GM12872 (cell line): ENCODE results near the gene ZNF565.

Experiments
- TF ChIP-seq, protein P1 (sequence below): IDR thresholded peaks from 3 replicates; pipeline ENCODE4 v1.5.1; 2011; ENCODE audit warnings: low read depth, mild to moderate bottlenecking, low read length, moderate library complexity; ENCODE audit not compliant: insufficient read depth

Gene ZNF565

DNA sequence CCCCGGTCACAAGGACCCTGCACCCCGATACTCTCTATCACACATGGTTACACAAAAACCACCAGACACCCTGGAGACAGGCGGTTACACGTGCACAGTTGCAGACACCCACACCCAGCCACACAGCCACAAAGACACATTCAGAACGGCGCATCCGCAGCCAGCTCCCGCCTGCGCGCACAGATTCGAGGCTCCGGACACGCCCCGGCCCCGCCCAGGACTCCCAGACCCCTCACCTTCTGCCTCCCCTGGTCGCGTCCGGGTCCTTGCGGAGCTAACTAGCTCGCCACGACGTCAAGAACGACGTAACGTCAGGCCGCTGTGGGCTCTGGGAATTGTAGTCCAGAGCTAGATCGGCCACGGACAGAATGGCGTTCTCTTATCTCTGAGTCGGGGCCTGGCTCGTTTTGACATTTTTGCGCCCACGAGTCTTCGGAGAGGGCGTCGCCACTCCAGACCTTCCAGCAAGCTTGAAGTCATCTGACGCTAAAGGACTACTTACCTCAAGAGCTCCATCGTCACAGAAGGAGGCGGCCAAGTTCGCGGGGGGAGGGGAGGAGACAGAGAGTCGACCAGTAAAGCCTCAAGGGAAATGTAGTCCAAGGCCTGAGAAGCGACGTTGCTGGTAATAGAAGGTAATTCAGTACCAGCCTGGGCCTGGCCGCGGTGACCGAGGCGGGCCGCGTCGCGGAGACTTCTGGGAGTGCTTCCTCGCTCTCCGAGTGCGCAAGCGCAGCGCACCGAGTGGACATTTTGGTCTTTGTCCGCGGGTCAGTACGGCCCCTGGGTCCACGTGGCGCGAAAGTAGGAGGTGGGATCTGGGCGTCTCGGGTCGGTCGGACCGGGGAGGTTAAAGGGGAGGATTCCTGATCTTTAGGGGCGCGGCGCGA lies at the start of gene ZNF565, which contains the start of gene ZNF146:
Gene ZNF565 (minus strand): TSS at position 280 of the 890 bp plus-strand sequence. CDS start 12,680 bp downstream, outside the sequence.
Gene ZNF146 (plus strand): TSS at position 721 of the 890 bp plus-strand sequence. CDS start 21,335 bp downstream, outside the sequence.
- TF ChIP-seq, protein P1, sequence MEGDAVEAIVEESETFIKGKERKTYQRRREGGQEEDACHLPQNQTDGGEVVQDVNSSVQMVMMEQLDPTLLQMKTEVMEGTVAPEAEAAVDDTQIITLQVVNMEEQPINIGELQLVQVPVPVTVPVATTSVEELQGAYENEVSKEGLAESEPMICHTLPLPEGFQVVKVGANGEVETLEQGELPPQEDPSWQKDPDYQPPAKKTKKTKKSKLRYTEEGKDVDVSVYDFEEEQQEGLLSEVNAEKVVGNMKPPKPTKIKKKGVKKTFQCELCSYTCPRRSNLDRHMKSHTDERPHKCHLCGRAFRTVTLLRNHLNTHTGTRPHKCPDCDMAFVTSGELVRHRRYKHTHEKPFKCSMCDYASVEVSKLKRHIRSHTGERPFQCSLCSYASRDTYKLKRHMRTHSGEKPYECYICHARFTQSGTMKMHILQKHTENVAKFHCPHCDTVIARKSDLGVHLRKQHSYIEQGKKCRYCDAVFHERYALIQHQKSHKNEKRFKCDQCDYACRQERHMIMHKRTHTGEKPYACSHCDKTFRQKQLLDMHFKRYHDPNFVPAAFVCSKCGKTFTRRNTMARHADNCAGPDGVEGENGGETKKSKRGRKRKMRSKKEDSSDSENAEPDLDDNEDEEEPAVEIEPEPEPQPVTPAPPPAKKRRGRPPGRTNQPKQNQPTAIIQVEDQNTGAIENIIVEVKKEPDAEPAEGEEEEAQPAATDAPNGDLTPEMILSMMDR, result no peak

DNA sequence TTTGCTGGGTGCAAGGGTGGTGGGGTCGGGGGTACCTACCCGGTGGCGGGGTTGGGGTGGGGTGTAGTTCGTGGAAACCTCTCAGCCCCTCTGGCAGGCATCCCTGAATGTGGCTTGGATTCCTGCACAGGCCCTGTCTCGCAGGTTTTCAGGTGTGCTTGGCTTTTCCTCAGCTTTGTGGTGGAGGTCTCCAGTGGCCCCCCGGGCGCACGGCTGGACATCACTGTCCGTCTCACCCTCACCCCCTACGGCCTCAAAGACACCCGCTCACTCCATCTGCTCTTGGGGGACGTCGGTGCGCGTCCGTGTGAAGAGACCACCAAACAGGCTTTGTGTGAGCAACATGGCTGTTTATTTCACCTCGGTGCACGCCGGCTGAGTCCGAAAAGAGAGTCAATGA lies 44.7 kb upstream of the ZNF565 start:
- TF ChIP-seq, protein P1, result no peak

DNA sequence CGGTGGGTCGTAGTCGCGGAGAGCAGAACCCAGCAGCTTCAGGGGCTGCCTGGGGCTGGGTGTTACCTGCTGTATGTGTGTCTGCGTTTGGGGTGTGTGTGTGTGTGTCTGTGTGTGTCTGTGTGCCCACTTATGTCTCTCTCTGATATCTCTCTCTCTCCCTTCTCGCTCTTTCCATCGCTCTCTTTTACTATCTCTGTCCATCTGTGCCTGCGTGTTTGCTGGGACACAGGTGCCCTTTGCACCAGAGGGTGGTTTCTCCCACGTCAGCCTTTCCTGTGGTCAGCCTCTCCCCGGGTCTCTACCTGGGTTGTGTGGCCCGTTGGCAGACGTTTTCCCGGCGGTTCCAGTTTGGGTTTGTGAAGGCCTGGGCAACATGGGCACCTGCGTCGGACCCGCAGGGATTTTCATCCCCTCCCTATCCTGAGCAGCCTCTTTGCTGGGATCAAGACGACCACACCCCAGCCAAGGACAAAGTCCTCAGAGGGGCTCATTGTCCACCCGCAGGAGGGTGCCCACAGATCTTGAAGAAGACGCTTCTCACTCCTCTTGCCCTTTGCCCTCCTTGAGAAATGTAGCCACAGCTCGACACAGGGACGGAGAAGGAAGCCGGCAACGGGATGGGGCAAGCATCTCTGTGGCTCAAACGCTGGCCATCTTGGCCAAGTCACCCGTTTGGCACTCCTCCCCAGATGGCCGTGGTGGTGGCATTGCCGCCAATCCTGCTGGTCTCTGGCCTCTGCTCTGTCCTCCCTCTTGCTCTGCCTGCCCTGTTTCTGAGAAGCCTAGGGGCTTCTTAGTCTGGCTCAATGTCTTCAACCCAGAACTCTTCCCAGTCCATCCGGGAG lies 43.8 kb upstream of the ZNF565 start:
- TF ChIP-seq, protein P1, result no peak

DNA sequence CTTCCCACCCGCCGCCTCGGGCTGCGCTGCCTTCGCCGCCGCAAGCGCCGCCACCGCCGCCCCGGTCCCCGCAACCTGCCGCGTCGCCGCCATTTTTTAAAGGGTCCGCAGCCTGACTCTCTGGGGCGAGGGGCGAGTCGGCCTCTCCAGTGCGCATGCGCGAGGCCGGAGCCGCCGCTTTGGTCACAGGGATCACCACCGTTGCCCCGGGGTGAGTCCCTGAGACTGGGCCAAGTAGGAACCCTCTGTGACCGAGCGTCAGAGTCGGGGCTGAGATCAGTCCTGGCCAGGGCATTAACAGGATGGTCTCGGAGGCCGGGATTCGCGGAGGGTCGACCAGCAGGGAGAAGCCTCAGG lies 43.0 kb upstream of the ZNF565 start:
- TF ChIP-seq, protein P1, result no peak

DNA sequence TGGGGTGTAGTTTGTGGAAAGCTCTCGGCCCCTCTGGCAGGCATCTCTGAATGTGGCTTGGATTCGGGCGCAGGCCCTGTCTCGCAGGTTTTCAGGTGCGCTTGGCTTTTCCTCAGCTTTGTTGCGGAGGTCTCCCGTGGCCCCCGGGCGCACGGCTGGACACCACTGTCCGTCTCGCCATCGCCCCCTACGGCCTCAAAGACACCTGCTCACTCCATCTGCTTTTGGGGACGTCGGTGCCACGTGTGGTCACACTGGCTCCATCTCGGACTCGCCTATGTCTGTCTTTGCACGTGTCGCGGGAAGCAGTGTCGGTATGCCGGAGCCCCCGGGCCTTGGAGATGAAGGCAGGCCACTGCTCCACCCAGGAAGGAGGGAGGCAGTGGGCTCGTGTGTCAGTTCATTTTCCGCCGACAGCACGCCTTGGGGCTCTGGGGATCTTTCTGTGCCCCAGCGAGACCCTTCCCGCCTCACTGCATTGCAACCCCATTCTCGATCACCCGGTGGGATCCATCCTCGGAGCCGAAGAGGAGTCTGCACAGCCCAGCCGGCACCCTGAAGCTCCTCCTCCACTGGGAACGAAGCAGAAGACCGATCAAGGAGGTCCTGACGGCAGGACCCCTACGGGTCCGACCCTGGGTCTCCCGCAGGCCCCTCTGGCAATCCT lies 42.5 kb upstream of the ZNF565 start:
- TF ChIP-seq, protein P1, result no peak

DNA sequence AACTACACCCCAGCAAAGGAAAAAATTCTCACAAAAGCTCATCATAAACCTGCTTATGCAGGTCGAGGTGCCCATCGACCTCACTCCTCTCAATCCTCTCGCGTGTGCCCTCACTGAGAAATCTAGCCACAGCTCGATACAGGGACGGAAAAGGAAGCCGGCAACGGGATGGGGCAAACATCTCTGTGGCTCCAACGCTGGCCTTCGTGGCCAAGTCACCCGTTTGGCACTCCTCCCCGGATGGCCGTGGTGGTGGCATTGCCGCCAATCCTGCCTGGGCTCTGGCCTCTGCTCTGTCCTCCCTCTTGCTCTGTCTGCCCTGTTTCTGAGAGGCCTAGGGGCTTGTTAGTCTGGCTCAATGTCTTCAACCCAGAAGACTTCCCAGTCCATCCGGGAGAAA lies 41.6 kb upstream of the ZNF565 start:
- TF ChIP-seq, protein P1, result no peak

DNA sequence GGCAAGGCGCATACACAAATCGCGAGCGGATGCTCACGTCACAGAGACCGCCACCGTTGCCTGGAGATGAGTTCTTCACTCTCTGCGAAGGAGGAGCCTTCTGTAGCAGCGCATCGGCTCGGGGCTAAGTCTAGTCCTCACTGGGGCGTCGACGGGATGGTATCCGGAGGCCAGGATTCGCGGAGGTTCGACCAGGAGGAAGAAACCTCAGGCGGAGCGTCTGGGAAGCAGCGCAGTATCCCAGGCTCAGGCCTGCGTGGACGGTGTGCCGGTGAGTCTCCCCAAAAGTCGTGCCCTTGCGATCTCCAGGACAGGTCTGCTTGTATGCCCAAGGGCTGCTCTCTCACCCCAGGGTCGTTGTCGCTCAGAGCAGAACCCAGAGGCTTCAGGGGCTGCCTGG lies 40.9 kb upstream of the ZNF565 start:
- TF ChIP-seq, protein P1, result no peak
